Natural killer cell (primary cell): Measurements from ENCODE around the gene MRI1. TPM values are rescaled to one million over a fixed set of nuclear protein-coding genes. Genes with fewer than 3 reads are reported as not detected.

Experiments used
- ATAC-seq, 3 donors: fragments of 150-1000 bp in 2 of 3; fragments of 200-7000 bp in 1 of 3; cut with Tn5 transposase; 1 replicate in 1 of 3; 2 replicates in 2 of 3; pipeline ENCODE4 v1.10.0; 2021; ENCODE audit warnings: mild to moderate bottlenecking in 2 of 3, moderate library complexity in 2 of 3
- DNase-seq, 2 donors: peaks; one replicate each; pipeline versions ENCODE4 v3.0.0 to v3.0.0-alpha.2; 2013 to 2021; ENCODE audit warnings: mixed read lengths in 1 of 2
- H3K27ac ChIP-seq: one replicate; pipeline ENCODE4 v1.5.1; 2013; ENCODE audit warnings: mild to moderate bottlenecking, low read length
- H3K27me3 ChIP-seq: one replicate; pipeline ENCODE4 v1.6.1; 2013; ENCODE audit warnings: low read length; ENCODE audit not compliant: control insufficient read depth, insufficient read depth
- H3K36me3 ChIP-seq: one replicate; pipeline ENCODE4 v1.6.1; 2013; ENCODE audit warnings: low read length; ENCODE audit not compliant: control insufficient read depth, insufficient read depth
- H3K4me1 ChIP-seq: one replicate; pipeline ENCODE4 v1.6.1; 2013; ENCODE audit warnings: low read length; ENCODE audit not compliant: control insufficient read depth, insufficient read depth
- H3K4me3 ChIP-seq: one replicate; pipeline ENCODE4 v1.5.1; 2013; ENCODE audit warnings: low read length
- H3K9me3 ChIP-seq: one replicate; pipeline ENCODE4 v1.6.1; 2013; ENCODE audit warnings: low read length; ENCODE audit not compliant: control insufficient read depth, insufficient read depth
- H3K27ac Mint-ChIP-seq, 2 donors: one replicate each; pipeline ENCODE4 v1.8.0; 2022; ENCODE audit warnings: mild to moderate bottlenecking in 2 of 2, mixed read lengths in 2 of 2, moderate library complexity in 1 of 2
- H3K27me3 Mint-ChIP-seq, 2 donors: one replicate each; pipeline ENCODE4 v1.8.0; 2022; ENCODE audit warnings: low read depth in 2 of 2, mixed read lengths in 2 of 2
- H3K36me3 Mint-ChIP-seq: one replicate; pipeline ENCODE4 v1.8.0; 2022; ENCODE audit warnings: mixed read lengths
- H3K4me1 Mint-ChIP-seq, 2 donors: one replicate each; pipeline ENCODE4 v1.8.0; 2022; ENCODE audit warnings: mixed read lengths in 2 of 2
- H3K4me3 Mint-ChIP-seq: one replicate; pipeline ENCODE4 v1.8.0; 2022; ENCODE audit warnings: mild to moderate bottlenecking, moderate library complexity, mixed read lengths
- H3K9me3 Mint-ChIP-seq, 2 donors: one replicate each; pipeline ENCODE4 v1.8.0; 2022; ENCODE audit warnings: mixed read lengths in 2 of 2
- WGBS: methylation state at CpG from one replicate; pipeline ENCODE4 v1.1.7; 2013; ENCODE audit warnings: missing lambda C conversion rate; ENCODE audit not compliant: insufficient coverage; 5-methylcytosine and 5-hydroxymethylcytosine counted together
- intact Hi-C: fragments of 100-400 bp; cut with micrococcal nuclease; formaldehyde crosslinking; loops from one replicate; pipeline ENCODE4 v1.14.2; 2022
- total RNA-seq, 4 donors: library from RNA; stranded (reverse); fragments of 120-200 nt in 1 of 4; gene quantifications; one replicate each; pipeline versions ENCODE4 v1.2.3 to v1.2.4, GENCODE V29; 2013 to 2022
- TF ChIP-seq, protein P1 (sequence below): fragments of 200-600 bp; IDR thresholded peaks from one replicate; pipeline ENCODE4 v1.8.0; 2022; ENCODE audit warnings: antibody characterized with exemption

The MRI1 gene
- total RNA-seq, 3 donors from 2014 or later (not counting 1 experiment from before 2014, with no cell fraction given), result 25.7 to 35.4 (median 26.7) TPM

DNA sequence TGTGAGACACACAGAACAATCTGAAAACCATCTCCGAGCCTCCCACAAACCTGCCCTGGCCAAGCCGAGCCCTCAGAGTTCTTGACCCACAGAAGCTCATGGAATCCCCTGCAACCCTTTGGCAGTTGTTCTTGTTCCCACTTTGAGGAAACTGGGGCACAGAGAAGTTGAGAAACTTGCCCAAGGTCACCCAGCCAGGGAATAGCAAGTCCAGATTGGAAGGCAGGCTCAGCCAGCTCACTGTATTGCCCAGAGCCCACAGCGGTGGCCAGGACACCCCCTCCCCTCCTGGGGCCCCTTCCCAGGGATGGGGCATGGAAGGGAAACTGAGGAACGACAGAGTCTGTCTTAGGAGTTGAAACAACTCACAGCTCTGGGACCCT lies 32.7 kb downstream of the MRI1 start:
- intact Hi-C loops, result no loop called here
- TF ChIP-seq, protein P1, sequence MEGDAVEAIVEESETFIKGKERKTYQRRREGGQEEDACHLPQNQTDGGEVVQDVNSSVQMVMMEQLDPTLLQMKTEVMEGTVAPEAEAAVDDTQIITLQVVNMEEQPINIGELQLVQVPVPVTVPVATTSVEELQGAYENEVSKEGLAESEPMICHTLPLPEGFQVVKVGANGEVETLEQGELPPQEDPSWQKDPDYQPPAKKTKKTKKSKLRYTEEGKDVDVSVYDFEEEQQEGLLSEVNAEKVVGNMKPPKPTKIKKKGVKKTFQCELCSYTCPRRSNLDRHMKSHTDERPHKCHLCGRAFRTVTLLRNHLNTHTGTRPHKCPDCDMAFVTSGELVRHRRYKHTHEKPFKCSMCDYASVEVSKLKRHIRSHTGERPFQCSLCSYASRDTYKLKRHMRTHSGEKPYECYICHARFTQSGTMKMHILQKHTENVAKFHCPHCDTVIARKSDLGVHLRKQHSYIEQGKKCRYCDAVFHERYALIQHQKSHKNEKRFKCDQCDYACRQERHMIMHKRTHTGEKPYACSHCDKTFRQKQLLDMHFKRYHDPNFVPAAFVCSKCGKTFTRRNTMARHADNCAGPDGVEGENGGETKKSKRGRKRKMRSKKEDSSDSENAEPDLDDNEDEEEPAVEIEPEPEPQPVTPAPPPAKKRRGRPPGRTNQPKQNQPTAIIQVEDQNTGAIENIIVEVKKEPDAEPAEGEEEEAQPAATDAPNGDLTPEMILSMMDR, result no peak
- Histone ChIP-seq H3K36me3 (no peaks in the 10 kb centered on the region), H3K4me1 (peaks cover 25% of the 10 kb centered on the region), H3K27me3 (no peaks in the 10 kb centered on the region), H3K4me3 (no peak overlapping the region), H3K9me3 (no peaks in the 10 kb centered on the region), H3K27ac (no peak overlapping the region)
- H3K27ac Mint-ChIP-seq, result no peak overlapping the region
- H3K36me3 Mint-ChIP-seq, result no peaks in the 10 kb centered on the region
- WGBS, result 86% methylated on average over 4 of the region's 4 CpGs
- no peaks in the 10 kb centered on the region for H3K9me3 Mint-ChIP-seq
- ATAC-seq (no peak), DNase-seq (no peak)
- H3K4me1 Mint-ChIP-seq, result peaks cover 18 to 35% of the 10 kb centered on the region in 2 donors
- H3K4me3 Mint-ChIP-seq, result peak overlapping the region; percentile 89
- H3K27me3 Mint-ChIP-seq, result no peaks in the 10 kb centered on the region

DNA sequence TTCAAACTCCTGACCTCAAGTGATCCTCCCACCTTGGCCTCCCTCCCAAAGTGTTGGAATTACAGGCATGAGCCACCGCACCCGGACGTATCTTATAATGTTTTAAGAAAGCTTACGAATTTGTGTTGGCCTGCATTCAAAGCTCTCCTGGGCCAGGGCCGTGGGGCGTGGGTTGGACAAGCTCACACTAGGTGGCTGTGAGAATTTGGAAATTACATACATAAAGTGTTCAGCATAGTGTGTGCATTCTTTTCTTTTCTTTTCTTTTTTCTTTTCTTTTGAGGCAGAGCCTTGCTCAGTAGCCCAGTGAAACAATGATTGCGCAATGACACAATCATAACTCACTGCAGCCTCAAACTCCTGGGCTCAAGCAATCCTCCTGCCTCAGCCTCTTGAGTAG lies 33.5 kb downstream of the MRI1 start:
- WGBS, result 94% methylated on average over 7 of the region's 7 CpGs
- no peaks in the 10 kb centered on the region for H3K27me3 Mint-ChIP-seq
- intact Hi-C loops, result no loop called here
- H3K9me3 ChIP-seq, result no peaks in the 10 kb centered on the region
- H3K4me1 ChIP-seq, result peaks cover 25% of the 10 kb centered on the region
- no peaks in the 10 kb centered on the region for H3K9me3 Mint-ChIP-seq
- H3K36me3 Mint-ChIP-seq, result no peaks in the 10 kb centered on the region
- H3K27ac Mint-ChIP-seq, result no peak overlapping the region
- no peak overlapping the region for H3K4me3 ChIP-seq
- ATAC-seq (no peak), DNase-seq (no peak)
- no peaks in the 10 kb centered on the region for H3K27me3 ChIP-seq
- TF ChIP-seq, protein P1, result no peak
- H3K4me1 Mint-ChIP-seq, result peaks cover 18 to 35% of the 10 kb centered on the region in 2 donors
- H3K36me3 ChIP-seq, result no peaks in the 10 kb centered on the region
- H3K27ac ChIP-seq, result no peak overlapping the region
- H3K4me3 Mint-ChIP-seq, result no peak overlapping the region

DNA sequence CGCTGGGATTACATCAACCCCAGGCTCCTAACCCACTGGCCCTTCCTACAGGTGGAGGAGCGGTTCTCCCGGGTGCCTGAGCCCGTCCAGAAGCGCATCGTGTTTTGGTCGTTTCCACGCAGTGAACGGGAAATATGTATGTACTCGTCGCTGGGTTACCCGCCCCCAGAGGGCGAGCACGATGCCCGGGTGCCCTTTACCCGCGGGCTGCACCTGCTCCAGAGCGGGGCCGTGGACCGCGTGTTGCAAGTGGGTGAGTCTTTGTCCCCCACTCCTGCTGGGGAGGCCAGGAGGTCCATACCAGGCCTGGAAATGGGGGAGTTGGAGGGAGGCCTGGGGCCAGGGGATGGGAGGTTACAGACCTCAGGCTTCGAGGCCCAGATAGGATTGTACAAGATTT lies 35.3 kb downstream of the MRI1 start:
- DNase-seq (no peak), ATAC-seq (no peak)
- H3K9me3 Mint-ChIP-seq, result no peaks in the 10 kb centered on the region

DNA sequence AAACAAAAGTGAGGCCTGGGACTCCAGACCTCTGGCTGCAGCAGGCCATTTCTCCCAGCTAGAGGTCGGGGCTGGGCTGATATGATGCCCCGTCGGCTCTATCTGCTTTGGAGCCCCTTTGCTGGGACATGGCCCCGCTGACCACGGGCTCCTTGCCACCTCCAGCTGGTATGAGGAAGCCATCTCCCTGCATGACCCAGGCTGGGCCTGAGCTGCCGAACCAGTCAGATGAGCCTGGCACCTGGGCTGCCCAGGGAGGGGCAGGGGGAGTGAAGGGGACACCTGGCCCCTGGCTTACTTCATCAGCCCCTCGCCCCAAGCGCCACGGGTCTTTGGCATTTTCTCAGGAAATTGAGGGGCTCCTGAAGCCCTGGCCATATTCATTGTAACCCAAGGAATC lies 38.7 kb downstream of the MRI1 start:
- ATAC-seq, result no peak
- H3K27me3 ChIP-seq, result no peaks in the 10 kb centered on the region
- H3K36me3 ChIP-seq, result no peaks in the 10 kb centered on the region

More for the DNA sequence above, 35.3 kb downstream of the MRI1 start:
- Histone ChIP-seq H3K27me3 (no peaks in the 10 kb centered on the region), H3K36me3 (no peaks in the 10 kb centered on the region), H3K27ac (no peak overlapping the region), H3K9me3 (no peaks in the 10 kb centered on the region), H3K4me1 (peaks cover 19% of the 10 kb centered on the region), H3K4me3 (no peak overlapping the region)
- intact Hi-C loops, result no loop called here
- Mint-ChIP-seq H3K27me3 (no peaks in the 10 kb centered on the region), H3K36me3 (no peaks in the 10 kb centered on the region), H3K27ac (no peak overlapping the region), H3K4me3 (no peak overlapping the region), H3K4me1 (peaks cover 12 to 28% of the 10 kb centered on the region in 2 donors)
- 96% methylated on average over 21 of the region's 22 CpGs for WGBS
- TF ChIP-seq, protein P1, result no peak

More for the DNA sequence above, 38.7 kb downstream of the MRI1 start:
- Histone ChIP-seq H3K9me3 (no peaks in the 10 kb centered on the region), H3K4me1 (no peaks in the 10 kb centered on the region), H3K27ac (no peak overlapping the region), H3K4me3 (no peak overlapping the region)
- H3K27me3 Mint-ChIP-seq, result no peaks in the 10 kb centered on the region
- DNase-seq, result no peak
- no peaks in the 10 kb centered on the region for H3K36me3 Mint-ChIP-seq
- no peak overlapping the region for H3K27ac Mint-ChIP-seq
- H3K4me3 Mint-ChIP-seq, result no peak overlapping the region
- 90% methylated on average over 9 of the region's 9 CpGs for WGBS
- peaks cover 0 to 7% of the 10 kb centered on the region in 2 donors for H3K4me1 Mint-ChIP-seq
- intact Hi-C loops, result no loop called here
- TF ChIP-seq, protein P1, result no peak
- no peaks in the 10 kb centered on the region for H3K9me3 Mint-ChIP-seq
